Effector memory CD4-positive, alpha-beta T cell (primary cell): ENCODE data around the gene HOXA13.

Experiments
- DNase-seq, 3 donors: peaks; one replicate each; pipeline ENCODE4 v3.0.0-alpha.2; 2020
- H3K27ac ChIP-seq: 2 replicates; pipeline ENCODE4 v1.7.0; 2013; ENCODE audit warnings: mild to moderate bottlenecking, low read length, moderate library complexity; ENCODE audit not compliant: insufficient read depth, poor library complexity, severe bottlenecking
- H3K27me3 ChIP-seq: replicated peaks from 2 replicates; pipeline ENCODE4 v1.7.0; 2013; ENCODE audit warnings: mild to moderate bottlenecking, low read length; ENCODE audit not compliant: insufficient read depth, control insufficient read depth, poor library complexity, severe bottlenecking
- H3K36me3 ChIP-seq: 2 replicates; pipeline ENCODE4 v1.7.0; 2013; ENCODE audit warnings: mild to moderate bottlenecking, low read length, moderate library complexity; ENCODE audit not compliant: control insufficient read depth, insufficient read depth
- H3K4me1 ChIP-seq: 2 replicates; pipeline ENCODE4 v1.7.0; 2013; ENCODE audit warnings: low read length, mild to moderate bottlenecking; ENCODE audit not compliant: control insufficient read depth, insufficient read depth, poor library complexity, severe bottlenecking
- H3K4me3 ChIP-seq: 2 replicates; pipeline ENCODE4 v1.7.0; 2013; ENCODE audit warnings: low read length, low read depth, mild to moderate bottlenecking; ENCODE audit not compliant: insufficient read depth, poor library complexity, severe bottlenecking
- H3K9me3 ChIP-seq: 2 replicates; pipeline ENCODE4 v1.7.0; 2013; ENCODE audit warnings: mild to moderate bottlenecking, low read length, moderate library complexity; ENCODE audit not compliant: control insufficient read depth

HOXA13 gene

GRCh38 chr7:27179030-27179429, 20.9 kb downstream of the HOXA13 start:
- no peaks in the 10 kb centered on the region for H3K9me3 ChIP-seq
- no peak overlapping the region for H3K27ac ChIP-seq
- H3K4me3 ChIP-seq, result no peak overlapping the region
- H3K36me3 ChIP-seq, result no peaks in the 10 kb centered on the region
- H3K27me3 ChIP-seq, result peaks cover 64% of the 10 kb centered on the region
- no peak for DNase-seq
- peaks cover 22% of the 10 kb centered on the region for H3K4me1 ChIP-seq

- H3K27me3 ChIP-seq, result peaks cover 64% of the 10 kb centered on the region
- DNase-seq, result no peak
- no peak overlapping the region for H3K27ac ChIP-seq
- no peaks in the 10 kb centered on the region for H3K36me3 ChIP-seq
- H3K9me3 ChIP-seq, result no peaks in the 10 kb centered on the region
- peaks cover 22% of the 10 kb centered on the region for H3K4me1 ChIP-seq
- H3K4me3 ChIP-seq, result no peak overlapping the region
Measured at GRCh38 chr7:27178366-27178765, 21.5 kb downstream of the HOXA13 start.

GRCh38 chr7:27177795-27178320, 22.0 kb downstream of the HOXA13 start:
- no peak for DNase-seq
- no peak overlapping the region for H3K27ac ChIP-seq
- H3K9me3 ChIP-seq, result no peaks in the 10 kb centered on the region
- no peaks in the 10 kb centered on the region for H3K36me3 ChIP-seq
- H3K4me1 ChIP-seq, result peaks cover 25% of the 10 kb centered on the region
- peaks cover 64% of the 10 kb centered on the region for H3K27me3 ChIP-seq
- no peak overlapping the region for H3K4me3 ChIP-seq

- Histone ChIP-seq H3K4me1 (peaks cover 31% of the 10 kb centered on the region), H3K27ac (no peak overlapping the region), H3K4me3 (no peak overlapping the region), H3K9me3 (no peaks in the 10 kb centered on the region), H3K36me3 (no peaks in the 10 kb centered on the region), H3K27me3 (peaks cover 65% of the 10 kb centered on the region)
- no peak for DNase-seq
Measured at GRCh38 chr7:27176962-27177794, 22.7 kb downstream of the HOXA13 start.

- no peak for DNase-seq
- peaks cover 31% of the 10 kb centered on the region for H3K4me1 ChIP-seq
- no peaks in the 10 kb centered on the region for H3K36me3 ChIP-seq
- no peak overlapping the region for H3K27ac ChIP-seq
- H3K4me3 ChIP-seq, result no peak overlapping the region
- H3K9me3 ChIP-seq, result no peaks in the 10 kb centered on the region
- H3K27me3 ChIP-seq, result peaks cover 72% of the 10 kb centered on the region
Measured at GRCh38 chr7:27176524-27176845, 23.4 kb downstream of the HOXA13 start.

- peaks cover 31% of the 10 kb centered on the region for H3K4me1 ChIP-seq
- no peaks in the 10 kb centered on the region for H3K36me3 ChIP-seq
- H3K9me3 ChIP-seq, result no peaks in the 10 kb centered on the region
- H3K27ac ChIP-seq, result no peak overlapping the region
- no peak overlapping the region for H3K4me3 ChIP-seq
- DNase-seq, result no peak
- H3K27me3 ChIP-seq, result peaks cover 77% of the 10 kb centered on the region
Measured at GRCh38 chr7:27175626-27176523, 24.0 kb downstream of the HOXA13 start.

- Histone ChIP-seq H3K27me3 (peaks cover 77% of the 10 kb centered on the region), H3K4me3 (no peak overlapping the region), H3K4me1 (peaks cover 32% of the 10 kb centered on the region), H3K36me3 (no peaks in the 10 kb centered on the region), H3K27ac (no peak overlapping the region), H3K9me3 (no peaks in the 10 kb centered on the region)
- no peak for DNase-seq
Measured at GRCh38 chr7:27174874-27175625, 24.8 kb downstream of the HOXA13 start.

GRCh38 chr7:27173956-27174873, 25.7 kb downstream of the HOXA13 start, which contains the start of gene HOXA10:
HOXA10 (minus strand) TSS chr7:27174320; CDS start chr7:27174306, 14 bp downstream.
- no peaks in the 10 kb centered on the region for H3K9me3 ChIP-seq
- H3K4me3 ChIP-seq, result peak within 1 kb of the TSS; percentile 40
- no peaks in the 10 kb centered on the region for H3K36me3 ChIP-seq
- DNase-seq, result no peak
- no peak within 1 kb of the TSS for H3K27ac ChIP-seq
- peaks cover 77% of the 10 kb centered on the region for H3K27me3 ChIP-seq
- peaks cover 35% of the 10 kb centered on the region for H3K4me1 ChIP-seq

- H3K4me1 ChIP-seq, result peaks cover 37% of the 10 kb centered on the region
- H3K36me3 ChIP-seq, result no peaks in the 10 kb centered on the region
- no peak for DNase-seq
- H3K4me3 ChIP-seq, result peak overlapping the region; percentile 40
- no peak overlapping the region for H3K27ac ChIP-seq
- H3K27me3 ChIP-seq, result peaks cover 79% of the 10 kb centered on the region
- no peaks in the 10 kb centered on the region for H3K9me3 ChIP-seq
Measured at GRCh38 chr7:27173511-27173955, 26.4 kb downstream of the HOXA13 start.
